ENCODE results near the gene TICAM1.
A peak's percentile ranks its signal among the peaks of the same experiment; 100 is the strongest.
"Not testable (repeated sequence)": the region's sequence is repeated elsewhere in the genome, so short reads cannot be mapped to it uniquely, and the experiment has no call there.

The TICAM1 gene

GRCh38 chr19:4866595-4867424 is 35.3 kb upstream of the TICAM1 start:
- peaks cover 6 to 10% of the 10 kb centered on the region in 2 donors for H3K4me1 ChIP-seq (ENCODE audit: control insufficient read depth in 1 of 2, insufficient read depth in 2 of 2, low read length in 2 of 2)
- peak overlapping the region; percentile 83 to 95 for H3K4me3 ChIP-seq (ENCODE audit: low read depth in 1 of 2, low read length in 2 of 2)
- no peaks in the 10 kb centered on the region for H3K27me3 ChIP-seq (ENCODE audit: control insufficient read depth in 1 of 2, insufficient read depth in 2 of 2, low read length in 2 of 2)
- no peaks in the 10 kb centered on the region for H3K9me3 ChIP-seq (ENCODE audit: control insufficient read depth in 1 of 2, low read length in 2 of 2)
- peak overlapping the region; percentile 66 for H3K27ac ChIP-seq (ENCODE audit: low read depth, low read length)
- peak overlapping the region; percentile 65 to 95 for H3K9ac ChIP-seq (ENCODE audit: low read depth in 1 of 2, low read length in 2 of 2)
- H3K36me3 ChIP-seq (ENCODE audit: control insufficient read depth in 1 of 2, insufficient read depth in 2 of 2, low read length in 2 of 2), result no peaks in the 10 kb centered on the region

- no peak overlapping the region for H3K27ac ChIP-seq (ENCODE audit: low read depth, low read length)
- H3K36me3 ChIP-seq (ENCODE audit: control insufficient read depth in 1 of 2, insufficient read depth in 2 of 2, low read length in 2 of 2), result peaks cover 9 to 25% of the 10 kb centered on the region in 2 donors
- no peaks in the 10 kb centered on the region for H3K27me3 ChIP-seq (ENCODE audit: control insufficient read depth in 1 of 2, insufficient read depth in 2 of 2, low read length in 2 of 2)
- peak overlapping the region; percentile 18 to 30 for H3K9ac ChIP-seq (ENCODE audit: low read depth in 1 of 2, low read length in 2 of 2)
- H3K4me3 ChIP-seq (ENCODE audit: low read depth in 1 of 2, low read length in 2 of 2), result peak overlapping the region; percentile 42 to 54
- H3K4me1 ChIP-seq (ENCODE audit: control insufficient read depth in 1 of 2, insufficient read depth in 2 of 2, low read length in 2 of 2), result peaks cover 1 to 17% of the 10 kb centered on the region in 2 donors
- H3K9me3 ChIP-seq (ENCODE audit: control insufficient read depth in 1 of 2, low read length in 2 of 2), result no peaks in the 10 kb centered on the region
These were observed 29.6 kb upstream of the TICAM1 start for GRCh38 chr19:4861147-4861546.

- Histone ChIP-seq H3K4me1 (ENCODE audit: control insufficient read depth in 1 of 2, insufficient read depth in 2 of 2, low read length in 2 of 2) (peaks cover 0 to 17% of the 10 kb centered on the region in 2 donors), H3K9ac (ENCODE audit: low read depth in 1 of 2, low read length in 2 of 2) (no peak overlapping the region), H3K36me3 (ENCODE audit: control insufficient read depth in 1 of 2, insufficient read depth in 2 of 2, low read length in 2 of 2) (peaks cover 9 to 31% of the 10 kb centered on the region in 2 donors), H3K27ac (ENCODE audit: low read depth, low read length) (no peak overlapping the region), H3K27me3 (ENCODE audit: control insufficient read depth in 1 of 2, insufficient read depth in 2 of 2, low read length in 2 of 2) (no peaks in the 10 kb centered on the region), H3K9me3 (ENCODE audit: control insufficient read depth in 1 of 2, low read length in 2 of 2) (no peaks in the 10 kb centered on the region), H3K4me3 (ENCODE audit: low read depth in 1 of 2, low read length in 2 of 2) (no peak overlapping the region)
These were observed 28.2 kb upstream of the TICAM1 start for GRCh38 chr19:4859697-4860096.

GRCh38 chr19:4856468-4856867 is 25.0 kb upstream of the TICAM1 start:
- not testable (repeated sequence) for H3K9me3 ChIP-seq (ENCODE audit: control insufficient read depth in 1 of 2, low read length in 2 of 2); H3K27ac ChIP-seq (ENCODE audit: low read depth, low read length); H3K9ac ChIP-seq (ENCODE audit: low read depth in 1 of 2, low read length in 2 of 2); H3K4me3 ChIP-seq (ENCODE audit: low read depth in 1 of 2, low read length in 2 of 2); H3K27me3 ChIP-seq (ENCODE audit: control insufficient read depth in 1 of 2, insufficient read depth in 2 of 2, low read length in 2 of 2)
- Histone ChIP-seq H3K36me3 (ENCODE audit: control insufficient read depth in 1 of 2, insufficient read depth in 2 of 2, low read length in 2 of 2) (peaks cover 9 to 48% of the 10 kb centered on the region in 2 donors), H3K4me1 (ENCODE audit: control insufficient read depth in 1 of 2, insufficient read depth in 2 of 2, low read length in 2 of 2) (peaks cover 0 to 17% of the 10 kb centered on the region in 2 donors)

GRCh38 chr19:4853506-4853905 is 22.0 kb upstream of the TICAM1 start:
- H3K4me1 ChIP-seq (ENCODE audit: control insufficient read depth in 1 of 2, insufficient read depth in 2 of 2, low read length in 2 of 2); H3K9me3 ChIP-seq (ENCODE audit: control insufficient read depth in 1 of 2, low read length in 2 of 2); H3K4me3 ChIP-seq (ENCODE audit: low read depth in 1 of 2, low read length in 2 of 2); H3K27me3 ChIP-seq (ENCODE audit: control insufficient read depth in 1 of 2, insufficient read depth in 2 of 2, low read length in 2 of 2); H3K27ac ChIP-seq (ENCODE audit: low read depth, low read length); H3K9ac ChIP-seq (ENCODE audit: low read depth in 1 of 2, low read length in 2 of 2): not testable (repeated sequence)
- H3K36me3 ChIP-seq (ENCODE audit: control insufficient read depth in 1 of 2, insufficient read depth in 2 of 2, low read length in 2 of 2), result peaks cover 0 to 45% of the 10 kb centered on the region in 2 donors

GRCh38 chr19:4852484-4852883 is 21.0 kb upstream of the TICAM1 start:
- Histone ChIP-seq H3K36me3 (ENCODE audit: control insufficient read depth in 1 of 2, insufficient read depth in 2 of 2, low read length in 2 of 2) (peaks cover 0 to 47% of the 10 kb centered on the region in 2 donors), H3K27me3 (ENCODE audit: control insufficient read depth in 1 of 2, insufficient read depth in 2 of 2, low read length in 2 of 2) (no peaks in the 10 kb centered on the region), H3K27ac (ENCODE audit: low read depth, low read length) (no peak overlapping the region), H3K9me3 (ENCODE audit: control insufficient read depth in 1 of 2, low read length in 2 of 2) (no peaks in the 10 kb centered on the region), H3K9ac (ENCODE audit: low read depth in 1 of 2, low read length in 2 of 2) (no peak overlapping the region), H3K4me1 (ENCODE audit: control insufficient read depth in 1 of 2, insufficient read depth in 2 of 2, low read length in 2 of 2) (no peaks in the 10 kb centered on the region), H3K4me3 (ENCODE audit: low read depth in 1 of 2, low read length in 2 of 2) (no peak overlapping the region)

- no peaks in the 10 kb centered on the region for H3K27me3 ChIP-seq (ENCODE audit: control insufficient read depth in 1 of 2, insufficient read depth in 2 of 2, low read length in 2 of 2)
- H3K27ac ChIP-seq (ENCODE audit: low read depth, low read length), result no peak overlapping the region
- no peaks in the 10 kb centered on the region for H3K4me1 ChIP-seq (ENCODE audit: control insufficient read depth in 1 of 2, insufficient read depth in 2 of 2, low read length in 2 of 2)
- no peak overlapping the region for H3K4me3 ChIP-seq (ENCODE audit: low read depth in 1 of 2, low read length in 2 of 2)
- H3K9me3 ChIP-seq (ENCODE audit: control insufficient read depth in 1 of 2, low read length in 2 of 2), result no peaks in the 10 kb centered on the region
- no peak overlapping the region for H3K9ac ChIP-seq (ENCODE audit: low read depth in 1 of 2, low read length in 2 of 2)
- H3K36me3 ChIP-seq (ENCODE audit: control insufficient read depth in 1 of 2, insufficient read depth in 2 of 2, low read length in 2 of 2), result peaks cover 0 to 46% of the 10 kb centered on the region in 2 donors
These were observed 20.2 kb upstream of the TICAM1 start for GRCh38 chr19:4851551-4852290.

- H3K4me3 ChIP-seq (ENCODE audit: low read depth in 1 of 2, low read length in 2 of 2), result no peak overlapping the region
- no peaks in the 10 kb centered on the region for H3K27me3 ChIP-seq (ENCODE audit: control insufficient read depth in 1 of 2, insufficient read depth in 2 of 2, low read length in 2 of 2)
- no peaks in the 10 kb centered on the region for H3K9me3 ChIP-seq (ENCODE audit: control insufficient read depth in 1 of 2, low read length in 2 of 2)
- H3K27ac ChIP-seq (ENCODE audit: low read depth, low read length), result no peak overlapping the region
- H3K9ac ChIP-seq (ENCODE audit: low read depth in 1 of 2, low read length in 2 of 2), result no peak overlapping the region
- peaks cover 8 to 44% of the 10 kb centered on the region in 2 donors for H3K36me3 ChIP-seq (ENCODE audit: control insufficient read depth in 1 of 2, insufficient read depth in 2 of 2, low read length in 2 of 2)
- no peaks in the 10 kb centered on the region for H3K4me1 ChIP-seq (ENCODE audit: control insufficient read depth in 1 of 2, insufficient read depth in 2 of 2, low read length in 2 of 2)
These were observed 17.5 kb upstream of the TICAM1 start for GRCh38 chr19:4849019-4849418.

GRCh38 chr19:4847190-4847973 is 15.9 kb upstream of the TICAM1 start:
- H3K4me1 ChIP-seq (ENCODE audit: control insufficient read depth in 1 of 2, insufficient read depth in 2 of 2, low read length in 2 of 2), result peaks cover 0 to 4% of the 10 kb centered on the region in 2 donors
- peaks cover 12 to 46% of the 10 kb centered on the region in 2 donors for H3K36me3 ChIP-seq (ENCODE audit: control insufficient read depth in 1 of 2, insufficient read depth in 2 of 2, low read length in 2 of 2)
- H3K9me3 ChIP-seq (ENCODE audit: control insufficient read depth in 1 of 2, low read length in 2 of 2), result no peaks in the 10 kb centered on the region
- H3K27me3 ChIP-seq (ENCODE audit: control insufficient read depth in 1 of 2, insufficient read depth in 2 of 2, low read length in 2 of 2), result no peaks in the 10 kb centered on the region
- H3K9ac ChIP-seq (ENCODE audit: low read depth in 1 of 2, low read length in 2 of 2), result no peak overlapping the region
- H3K4me3 ChIP-seq (ENCODE audit: low read depth in 1 of 2, low read length in 2 of 2), result no peak overlapping the region
- no peak overlapping the region for H3K27ac ChIP-seq (ENCODE audit: low read depth, low read length)

GRCh38 chr19:4845975-4846374 is 14.5 kb upstream of the TICAM1 start:
- H3K27me3 ChIP-seq (ENCODE audit: control insufficient read depth in 1 of 2, insufficient read depth in 2 of 2, low read length in 2 of 2); H3K4me1 ChIP-seq (ENCODE audit: control insufficient read depth in 1 of 2, insufficient read depth in 2 of 2, low read length in 2 of 2); H3K9me3 ChIP-seq (ENCODE audit: control insufficient read depth in 1 of 2, low read length in 2 of 2); H3K27ac ChIP-seq (ENCODE audit: low read depth, low read length); H3K4me3 ChIP-seq (ENCODE audit: low read depth in 1 of 2, low read length in 2 of 2); H3K9ac ChIP-seq (ENCODE audit: low read depth in 1 of 2, low read length in 2 of 2): not testable (repeated sequence)
- H3K36me3 ChIP-seq (ENCODE audit: control insufficient read depth in 1 of 2, insufficient read depth in 2 of 2, low read length in 2 of 2), result peaks cover 16 to 43% of the 10 kb centered on the region in 2 donors

Data from duodenal mucosa (tissue), 2 donors.